DMS 273 (cell line): ENCODE data around the gene TSPOAP1.
A peak's percentile ranks its signal among the peaks of the same experiment; 100 is the strongest.

ENCODE experiments used
- DNase-seq: peaks from one replicate; lab custom pipeline; 2025; ENCODE audit not compliant: unreplicated experiment; lab: John Stamatoyannopoulos, UW

TSPOAP1 gene

GRCh38 chr17:58363457-58364185, 35.0 kb upstream of the TSPOAP1 start:
- no peak for DNase-seq

- no peak for DNase-seq
Observed at GRCh38 chr17:58362368-58363014, 33.9 kb upstream of the TSPOAP1 start.

GRCh38 chr17:58360296-58361063, 31.9 kb upstream of the TSPOAP1 start:
- DNase-seq: peak; percentile 33

- DNase-seq: no peak
Observed at GRCh38 chr17:58358408-58359172, 30.0 kb upstream of the TSPOAP1 start.

GRCh38 chr17:58357312-58358297, 29.0 kb upstream of the TSPOAP1 start:
- DNase-seq: no peak

- no peak for DNase-seq
Observed at GRCh38 chr17:58356231-58356630, 27.6 kb upstream of the TSPOAP1 start.

- DNase-seq: no peak
Observed at GRCh38 chr17:58354541-58355216, 26.1 kb upstream of the TSPOAP1 start.

- DNase-seq: no peak
Observed at GRCh38 chr17:58353389-58353825, 24.8 kb upstream of the TSPOAP1 start.

- DNase-seq: peak; percentile 46
Observed at GRCh38 chr17:58352596-58353388, 24.2 kb upstream of the TSPOAP1 start.

GRCh38 chr17:58351831-58352595, 23.4 kb upstream of the TSPOAP1 start, which contains the start of gene SUPT4H1:
Gene SUPT4H1, minus strand, starts transcription at chr17:58352201. Its CDS starts 66 bp downstream, at chr17:58352135.
- peak; percentile 98 for DNase-seq

- no peak for DNase-seq
Observed at GRCh38 chr17:58351182-58351581, 22.6 kb upstream of the TSPOAP1 start.

- no peak for DNase-seq
Observed at GRCh38 chr17:58348038-58348437, 19.4 kb upstream of the TSPOAP1 start.

- no peak for DNase-seq
Observed at GRCh38 chr17:58345500-58345899, 16.9 kb upstream of the TSPOAP1 start.

GRCh38 chr17:58344791-58345157, 16.2 kb upstream of the TSPOAP1 start:
- DNase-seq: no peak

GRCh38 chr17:58344047-58344790, 15.6 kb upstream of the TSPOAP1 start:
- no peak for DNase-seq

- DNase-seq: no peak
Observed at GRCh38 chr17:58343131-58343530, 14.5 kb upstream of the TSPOAP1 start.

GRCh38 chr17:58341861-58342475, 13.4 kb upstream of the TSPOAP1 start:
- DNase-seq: no peak
